Measurements from ENCODE around the gene SHE. TPM values are rescaled to one million over a fixed set of nuclear protein-coding genes. Genes with fewer than 3 reads are reported as not detected.

SHE gene
- total and polyA plus RNA-seq, 2 experiments from 2014 or later = 0.23 to 0.69 TPM

DNA sequence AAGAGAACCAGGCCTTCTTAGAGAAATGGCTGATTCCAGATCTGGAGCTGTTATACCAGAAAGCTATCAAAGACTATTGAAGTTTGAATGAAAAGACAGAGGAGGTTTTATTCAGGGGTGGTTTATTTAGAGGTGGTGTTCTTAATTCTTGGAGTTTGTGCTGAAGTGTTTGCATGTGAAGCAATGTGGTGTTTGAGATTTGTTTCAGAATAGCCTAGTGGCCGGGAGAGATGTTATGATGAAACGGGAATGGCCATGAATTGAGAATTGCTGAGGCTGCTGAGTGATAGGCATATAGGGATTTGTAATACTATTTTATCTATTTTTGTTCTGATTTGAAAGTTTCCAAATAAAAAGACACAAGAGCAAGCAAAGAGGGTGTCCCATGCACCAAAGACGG is 10.5 kb upstream of the SHE start (continued):
- TF ChIP-seq, protein P1, sequence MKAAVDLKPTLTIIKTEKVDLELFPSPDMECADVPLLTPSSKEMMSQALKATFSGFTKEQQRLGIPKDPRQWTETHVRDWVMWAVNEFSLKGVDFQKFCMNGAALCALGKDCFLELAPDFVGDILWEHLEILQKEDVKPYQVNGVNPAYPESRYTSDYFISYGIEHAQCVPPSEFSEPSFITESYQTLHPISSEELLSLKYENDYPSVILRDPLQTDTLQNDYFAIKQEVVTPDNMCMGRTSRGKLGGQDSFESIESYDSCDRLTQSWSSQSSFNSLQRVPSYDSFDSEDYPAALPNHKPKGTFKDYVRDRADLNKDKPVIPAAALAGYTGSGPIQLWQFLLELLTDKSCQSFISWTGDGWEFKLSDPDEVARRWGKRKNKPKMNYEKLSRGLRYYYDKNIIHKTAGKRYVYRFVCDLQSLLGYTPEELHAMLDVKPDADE (IDR thresholded peaks at IDR 0.05) = no peak
- TF ChIP-seq STAT1 (IDR thresholded peaks at IDR 0.05; ENCODE audit: unreplicated experiment) (no peak), NANOG (IDR thresholded peaks at IDR 0.05; ENCODE audit: borderline replicate concordance) (no peak), JUNB (IDR thresholded peaks at IDR 0.05; ENCODE audit: unreplicated experiment) (no peak), EZH2 (IDR thresholded peaks at IDR 0.05; ENCODE audit: low read depth, unreplicated experiment) (no peak), ZNF114 (CRISPR knock-in tag; IDR thresholded peaks at IDR 0.05) (no peak), ZNF331 (CRISPR knock-in tag; IDR thresholded peaks at IDR 0.05; ENCODE audit: low read depth) (no peak), POLR2AphosphoS5 (IDR thresholded peaks at IDR 0.05; ENCODE audit: low read depth) (no peak), CREB1 (CRISPR knock-in tag; IDR thresholded peaks at IDR 0.05; ENCODE audit: low read depth) (no peak)
- TF ChIP-seq, protein P2, sequence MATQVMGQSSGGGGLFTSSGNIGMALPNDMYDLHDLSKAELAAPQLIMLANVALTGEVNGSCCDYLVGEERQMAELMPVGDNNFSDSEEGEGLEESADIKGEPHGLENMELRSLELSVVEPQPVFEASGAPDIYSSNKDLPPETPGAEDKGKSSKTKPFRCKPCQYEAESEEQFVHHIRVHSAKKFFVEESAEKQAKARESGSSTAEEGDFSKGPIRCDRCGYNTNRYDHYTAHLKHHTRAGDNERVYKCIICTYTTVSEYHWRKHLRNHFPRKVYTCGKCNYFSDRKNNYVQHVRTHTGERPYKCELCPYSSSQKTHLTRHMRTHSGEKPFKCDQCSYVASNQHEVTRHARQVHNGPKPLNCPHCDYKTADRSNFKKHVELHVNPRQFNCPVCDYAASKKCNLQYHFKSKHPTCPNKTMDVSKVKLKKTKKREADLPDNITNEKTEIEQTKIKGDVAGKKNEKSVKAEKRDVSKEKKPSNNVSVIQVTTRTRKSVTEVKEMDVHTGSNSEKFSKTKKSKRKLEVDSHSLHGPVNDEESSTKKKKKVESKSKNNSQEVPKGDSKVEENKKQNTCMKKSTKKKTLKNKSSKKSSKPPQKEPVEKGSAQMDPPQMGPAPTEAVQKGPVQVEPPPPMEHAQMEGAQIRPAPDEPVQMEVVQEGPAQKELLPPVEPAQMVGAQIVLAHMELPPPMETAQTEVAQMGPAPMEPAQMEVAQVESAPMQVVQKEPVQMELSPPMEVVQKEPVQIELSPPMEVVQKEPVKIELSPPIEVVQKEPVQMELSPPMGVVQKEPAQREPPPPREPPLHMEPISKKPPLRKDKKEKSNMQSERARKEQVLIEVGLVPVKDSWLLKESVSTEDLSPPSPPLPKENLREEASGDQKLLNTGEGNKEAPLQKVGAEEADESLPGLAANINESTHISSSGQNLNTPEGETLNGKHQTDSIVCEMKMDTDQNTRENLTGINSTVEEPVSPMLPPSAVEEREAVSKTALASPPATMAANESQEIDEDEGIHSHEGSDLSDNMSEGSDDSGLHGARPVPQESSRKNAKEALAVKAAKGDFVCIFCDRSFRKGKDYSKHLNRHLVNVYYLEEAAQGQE (IDR thresholded peaks at IDR 0.05; ENCODE audit: unreplicated experiment) = no peak
- TF ChIP-seq, protein P3, sequence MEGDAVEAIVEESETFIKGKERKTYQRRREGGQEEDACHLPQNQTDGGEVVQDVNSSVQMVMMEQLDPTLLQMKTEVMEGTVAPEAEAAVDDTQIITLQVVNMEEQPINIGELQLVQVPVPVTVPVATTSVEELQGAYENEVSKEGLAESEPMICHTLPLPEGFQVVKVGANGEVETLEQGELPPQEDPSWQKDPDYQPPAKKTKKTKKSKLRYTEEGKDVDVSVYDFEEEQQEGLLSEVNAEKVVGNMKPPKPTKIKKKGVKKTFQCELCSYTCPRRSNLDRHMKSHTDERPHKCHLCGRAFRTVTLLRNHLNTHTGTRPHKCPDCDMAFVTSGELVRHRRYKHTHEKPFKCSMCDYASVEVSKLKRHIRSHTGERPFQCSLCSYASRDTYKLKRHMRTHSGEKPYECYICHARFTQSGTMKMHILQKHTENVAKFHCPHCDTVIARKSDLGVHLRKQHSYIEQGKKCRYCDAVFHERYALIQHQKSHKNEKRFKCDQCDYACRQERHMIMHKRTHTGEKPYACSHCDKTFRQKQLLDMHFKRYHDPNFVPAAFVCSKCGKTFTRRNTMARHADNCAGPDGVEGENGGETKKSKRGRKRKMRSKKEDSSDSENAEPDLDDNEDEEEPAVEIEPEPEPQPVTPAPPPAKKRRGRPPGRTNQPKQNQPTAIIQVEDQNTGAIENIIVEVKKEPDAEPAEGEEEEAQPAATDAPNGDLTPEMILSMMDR (conservative IDR thresholded peaks at IDR 0.05; ENCODE audit: low read depth in 2 of 2) = no peak

DNA sequence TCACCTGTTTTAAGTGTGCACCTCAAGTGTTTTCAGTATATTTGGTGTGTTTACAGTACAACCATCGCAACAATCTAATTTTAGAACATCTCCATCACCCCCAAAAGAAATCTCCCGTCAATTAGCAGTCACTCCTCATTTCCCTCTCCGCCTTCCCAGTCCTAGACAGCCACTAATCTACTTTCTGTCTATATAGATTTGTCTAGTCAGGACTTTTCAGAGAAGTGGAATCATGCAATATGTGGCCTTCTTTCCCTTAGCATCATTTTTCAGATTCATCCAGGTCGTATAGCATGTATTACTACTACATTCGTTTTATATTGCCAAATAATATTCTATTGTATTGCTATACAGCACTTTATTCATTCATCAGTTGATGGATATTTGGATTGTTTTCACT is 1.7 kb upstream of the SHE start:
- Mint-ChIP-seq H3K4me1 (peaks cover 10% of the 10 kb centered on the region), H3K36me3 (ENCODE audit: low read depth) (no peaks in the 10 kb centered on the region), H3K4me3 (no peak overlapping the region), H3K27ac (no peak overlapping the region), H3K9me3 (peaks cover 19% of the 10 kb centered on the region; the same call in 2 of the 3 replicates), H3K27me3 (ENCODE audit: insufficient read depth, low read depth, poor library complexity) (peaks cover 53% of the 10 kb centered on the region)
- no peaks in the 10 kb centered on the region for H3K79me2 ChIP-seq (replicated peaks; ENCODE audit: insufficient read depth)
- no peaks in the 10 kb centered on the region for H3K4me1 ChIP-seq (ENCODE audit: insufficient read depth)
- no peaks in the 10 kb centered on the region for H3K36me3 ChIP-seq (ENCODE audit: insufficient read depth)
- DNase-seq (ENCODE audit: low spot score) = no peak
- no peaks in the 10 kb centered on the region for H3F3A ChIP-seq (replicated peaks; ENCODE audit: low read depth)
- no peak for ATAC-seq
- no peaks in the 10 kb centered on the region; the same call in 1 of the 2 replicates for H3K9me2 ChIP-seq (ENCODE audit: insufficient read depth)
- no peak overlapping the region for H3K4me3 ChIP-seq
- H4K20me1 ChIP-seq (replicated peaks; ENCODE audit: insufficient read depth) = no peaks in the 10 kb centered on the region
- H2AFZ ChIP-seq = no peak overlapping the region
- H3K4me2 ChIP-seq = no peak overlapping the region
- H3K27me3 ChIP-seq (ENCODE audit: insufficient read depth) = peaks cover 70% of the 10 kb centered on the region
- H3K27ac ChIP-seq (ENCODE audit: low read depth) = no peak overlapping the region
- TF ChIP-seq EZH2phosphoT487 (IDR thresholded peaks at IDR 0.05; ENCODE audit: unreplicated experiment) = no peak
- TF ChIP-seq JUNB (IDR thresholded peaks at IDR 0.05; ENCODE audit: unreplicated experiment) = no peak
- TF ChIP-seq, protein P3 (conservative IDR thresholded peaks at IDR 0.05; ENCODE audit: low read depth in 2 of 2) = no peak
- TF ChIP-seq STAT1 (IDR thresholded peaks at IDR 0.05; ENCODE audit: unreplicated experiment) = no peak
- TF ChIP-seq NANOG (IDR thresholded peaks at IDR 0.05; ENCODE audit: borderline replicate concordance) = no peak
- TF ChIP-seq, protein P1 (IDR thresholded peaks at IDR 0.05) = no peak
